GM12891 (cell line): Measurements from ENCODE around the gene BLTP3B.

Experiments
- PAX5 ChIP-seq: IDR thresholded peaks from 2 replicates; pipeline ENCODE4 v1.6.1; 2011; ENCODE audit warnings: low read length, moderate library complexity, mild to moderate bottlenecking; ENCODE audit not compliant: insufficient read depth, severe bottlenecking
- POLR2A ChIP-seq: IDR thresholded peaks from 2 replicates; pipeline ENCODE4 v1.6.1; 2011; ENCODE audit warnings: low read depth, low read length, control low read depth
- POLR2AphosphoS5 ChIP-seq: IDR thresholded peaks from 2 replicates; pipeline ENCODE4 v1.6.1; 2011; ENCODE audit warnings: low read depth, low read length, control low read depth
- POU2F2 ChIP-seq: IDR thresholded peaks from 2 replicates; pipeline ENCODE4 v1.6.1; 2011; ENCODE audit warnings: low read depth, mild to moderate bottlenecking, control low read depth, low read length, moderate library complexity
- SPI1 ChIP-seq: IDR thresholded peaks from 2 replicates; pipeline ENCODE4 v1.6.1; 2011; ENCODE audit warnings: low read depth, low read length, control low read depth
- TAF1 ChIP-seq: IDR thresholded peaks from 2 replicates; pipeline ENCODE4 v1.6.1; 2011; ENCODE audit warnings: low read depth, low read length, control low read depth

DNA sequence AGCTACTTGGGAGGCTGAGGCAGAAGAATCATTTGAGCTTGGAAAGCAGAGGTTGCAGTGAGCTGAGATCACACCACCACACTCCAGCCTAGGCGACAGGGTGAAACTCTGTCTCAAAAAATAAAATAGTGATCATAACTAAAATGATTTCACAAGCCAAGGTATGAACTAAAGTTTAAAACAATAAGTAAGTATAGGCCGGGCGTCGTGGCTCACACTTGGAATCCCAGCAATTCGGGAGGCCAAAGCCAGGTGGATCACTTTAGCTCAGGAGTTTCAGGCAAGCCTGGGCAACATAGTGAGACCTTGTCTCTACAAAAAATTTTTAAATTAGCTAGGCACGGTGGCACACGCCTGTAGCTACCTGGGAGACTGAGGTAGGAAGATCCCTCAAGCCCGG is 27.4 kb downstream of the BLTP3B start:
- no peak for TF ChIP-seq POLR2A
- no peak for TF ChIP-seq POLR2AphosphoS5
- no peak for TF ChIP-seq TAF1
- no peak for TF ChIP-seq SPI1
- no peak for TF ChIP-seq PAX5
- no peak for TF ChIP-seq POU2F2
